Lower leg skin (tissue), 4 donors: Measurements from ENCODE around the gene LHX6. TPM values are rescaled to one million over a fixed set of nuclear protein-coding genes. Genes with fewer than 3 reads are reported as not detected.

Source experiments
- DNase-seq, 2 donors: peaks; one replicate each; pipeline ENCODE4 v3.0.0-alpha.2; 2019; ENCODE audit warnings: low spot score in 2 of 2
- H3K4me3 ChIP-seq: fragments of 200-600 bp; sonication (generic); 2 replicates; pipeline ENCODE4 v1.5.1; 2017; ENCODE audit warnings: mild to moderate bottlenecking, low read depth; ENCODE audit not compliant: poor library complexity, severe bottlenecking
- POLR2A ChIP-seq, 2 donors: fragments of 450-650 bp; IDR thresholded peaks; one replicate each; pipeline ENCODE4 v1.6.1; 2016 to 2017; ENCODE audit warnings: antibody characterized with exemption in 2 of 2, mild to moderate bottlenecking in 1 of 2, moderate library complexity in 1 of 2
- WGBS, 2 donors: methylation state at CpG; one replicate each; pipeline ENCODE4 v1.1.5; 2018; 5-methylcytosine and 5-hydroxymethylcytosine counted together
- intact Hi-C: fragments of 100-400 bp; cut with DNase I; formaldehyde crosslinking; loops from one replicate; pipeline ENCODE4 v1.15.0; 2023; ENCODE audit warnings: low total_unique reads
- total RNA-seq, 4 donors: library from RNA; depleted of rRNA; stranded (reverse); fragments of >200 nt; gene quantifications; one replicate each; pipeline ENCODE4 v1.1.0, GENCODE V29; 2016
- TF ChIP-seq, protein P1 (sequence below), 3 donors: fragments of 450-650 bp; IDR thresholded peaks; one replicate each; pipeline ENCODE4 v1.5.1; 2016; ENCODE audit warnings: antibody characterized with exemption in 3 of 3, mild to moderate bottlenecking in 3 of 3, moderate library complexity in 2 of 3

Gene LHX6
- total RNA-seq, 4 donors from 2014 or later = 2.7 to 6.5 (median 4.4) TPM

DNA sequence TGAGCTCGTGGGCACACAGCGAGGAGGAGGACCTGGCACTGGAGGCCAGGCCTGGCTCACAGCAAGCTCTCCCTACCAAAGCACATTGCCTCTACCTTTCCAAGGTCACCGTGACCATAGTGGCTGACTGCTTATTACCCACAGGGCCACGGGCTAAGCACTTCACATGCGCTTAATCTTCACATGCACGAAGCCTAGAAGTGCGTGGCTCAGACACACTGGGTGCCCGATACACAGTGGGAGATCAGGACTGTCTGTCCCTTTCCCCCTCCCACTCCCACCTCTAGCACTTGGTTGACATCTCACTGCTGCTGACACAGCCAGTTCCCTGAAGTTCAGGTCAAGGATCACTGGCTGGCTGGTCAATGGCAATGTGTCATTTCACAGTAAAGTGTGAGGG is 23.6 kb downstream of the LHX6 start:
- no peak overlapping the region for H3K4me3 ChIP-seq
- 89 to 92% methylated on average over 7 to 8 of the region's 8 CpGs for WGBS, 2 donors
- TF ChIP-seq, protein P1, sequence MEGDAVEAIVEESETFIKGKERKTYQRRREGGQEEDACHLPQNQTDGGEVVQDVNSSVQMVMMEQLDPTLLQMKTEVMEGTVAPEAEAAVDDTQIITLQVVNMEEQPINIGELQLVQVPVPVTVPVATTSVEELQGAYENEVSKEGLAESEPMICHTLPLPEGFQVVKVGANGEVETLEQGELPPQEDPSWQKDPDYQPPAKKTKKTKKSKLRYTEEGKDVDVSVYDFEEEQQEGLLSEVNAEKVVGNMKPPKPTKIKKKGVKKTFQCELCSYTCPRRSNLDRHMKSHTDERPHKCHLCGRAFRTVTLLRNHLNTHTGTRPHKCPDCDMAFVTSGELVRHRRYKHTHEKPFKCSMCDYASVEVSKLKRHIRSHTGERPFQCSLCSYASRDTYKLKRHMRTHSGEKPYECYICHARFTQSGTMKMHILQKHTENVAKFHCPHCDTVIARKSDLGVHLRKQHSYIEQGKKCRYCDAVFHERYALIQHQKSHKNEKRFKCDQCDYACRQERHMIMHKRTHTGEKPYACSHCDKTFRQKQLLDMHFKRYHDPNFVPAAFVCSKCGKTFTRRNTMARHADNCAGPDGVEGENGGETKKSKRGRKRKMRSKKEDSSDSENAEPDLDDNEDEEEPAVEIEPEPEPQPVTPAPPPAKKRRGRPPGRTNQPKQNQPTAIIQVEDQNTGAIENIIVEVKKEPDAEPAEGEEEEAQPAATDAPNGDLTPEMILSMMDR (IDR thresholded peaks at IDR 0.05) = no peak
- TF ChIP-seq POLR2A (IDR thresholded peaks at IDR 0.05) = no peak
- intact Hi-C loops = no loop called here
- DNase-seq = no peak

DNA sequence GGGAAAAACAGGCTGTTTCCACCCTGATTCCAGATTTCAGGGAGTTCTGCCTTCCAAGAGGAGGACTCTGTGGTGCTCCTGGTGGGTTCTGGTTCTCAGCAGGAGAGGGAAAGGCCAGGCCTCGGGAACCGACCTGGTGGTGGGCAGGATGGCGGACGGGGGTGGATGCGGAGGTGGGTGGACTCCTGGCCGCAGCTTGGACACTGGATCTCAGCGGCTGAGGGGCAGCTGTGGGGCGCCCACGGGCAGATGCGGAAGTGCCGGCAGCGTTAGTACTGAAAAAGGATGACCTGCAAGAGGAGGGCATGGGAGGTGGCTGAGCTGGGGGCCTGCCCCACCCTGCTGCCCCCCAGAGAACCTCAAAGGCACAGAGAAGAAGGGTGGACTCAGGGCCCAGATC is 24.3 kb downstream of the LHX6 start:
- no peak overlapping the region for H3K4me3 ChIP-seq
- WGBS, 2 donors = 83 to 87% methylated on average over 12 of the region's 12 CpGs
- no peak for DNase-seq
- intact Hi-C loops = no loop called here
- TF ChIP-seq, protein P1 (IDR thresholded peaks at IDR 0.05) = no peak
- no peak for TF ChIP-seq POLR2A (IDR thresholded peaks at IDR 0.05)

DNA sequence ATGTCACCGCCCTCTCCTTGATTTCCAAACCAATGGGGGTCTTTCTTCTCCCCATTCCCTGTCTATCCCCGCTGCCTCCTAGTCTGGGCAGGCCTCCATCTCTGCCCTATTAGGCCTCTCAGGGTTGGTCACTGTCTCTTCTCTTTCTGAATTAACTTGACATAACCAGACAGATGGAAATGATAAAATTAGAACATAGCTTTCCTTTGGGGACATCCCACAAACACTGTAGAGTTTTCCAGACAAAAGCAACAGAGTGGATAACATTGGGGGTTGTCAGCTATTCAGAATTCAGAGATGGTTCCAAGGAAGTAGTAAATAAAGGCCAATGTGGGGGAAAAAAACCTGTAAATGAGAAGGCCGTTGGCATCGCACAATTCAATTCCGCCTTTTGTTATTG is 24.7 kb downstream of the LHX6 start:
- TF ChIP-seq, protein P1 (IDR thresholded peaks at IDR 0.05) = no peak
- TF ChIP-seq POLR2A (IDR thresholded peaks at IDR 0.05) = no peak
- intact Hi-C loops = no loop called here
- no peak for DNase-seq
- WGBS, 2 donors = 74 to 81% methylated on average over 5 of the region's 5 CpGs
- no peak overlapping the region for H3K4me3 ChIP-seq

DNA sequence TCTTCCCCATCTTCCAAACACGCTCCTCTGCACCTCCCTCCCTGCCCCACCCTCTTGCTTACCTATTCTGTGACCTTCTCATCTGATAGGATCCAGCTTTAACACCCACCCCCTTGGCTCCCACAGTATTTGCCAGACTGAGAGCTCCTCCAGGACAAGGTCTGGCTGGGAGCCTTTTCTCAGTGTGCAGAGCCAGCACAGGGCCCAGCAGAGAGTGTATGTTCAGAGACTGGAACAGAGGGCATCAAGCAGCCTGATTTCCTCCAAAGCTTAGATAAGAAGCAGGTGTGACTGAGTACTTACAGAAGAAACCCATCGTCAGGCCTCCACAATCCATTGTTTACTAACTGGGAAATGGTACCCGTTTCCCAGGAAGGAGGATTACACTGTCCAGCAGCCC is 26.6 kb downstream of the LHX6 start:
- no peak overlapping the region for H3K4me3 ChIP-seq
- no peak for DNase-seq
- no peak for TF ChIP-seq POLR2A (IDR thresholded peaks at IDR 0.05)
- TF ChIP-seq, protein P1 (IDR thresholded peaks at IDR 0.05) = no peak
- WGBS, 2 donors = 68 to 80% methylated on average over 3 of the region's 3 CpGs
- intact Hi-C loops = no loop called here

DNA sequence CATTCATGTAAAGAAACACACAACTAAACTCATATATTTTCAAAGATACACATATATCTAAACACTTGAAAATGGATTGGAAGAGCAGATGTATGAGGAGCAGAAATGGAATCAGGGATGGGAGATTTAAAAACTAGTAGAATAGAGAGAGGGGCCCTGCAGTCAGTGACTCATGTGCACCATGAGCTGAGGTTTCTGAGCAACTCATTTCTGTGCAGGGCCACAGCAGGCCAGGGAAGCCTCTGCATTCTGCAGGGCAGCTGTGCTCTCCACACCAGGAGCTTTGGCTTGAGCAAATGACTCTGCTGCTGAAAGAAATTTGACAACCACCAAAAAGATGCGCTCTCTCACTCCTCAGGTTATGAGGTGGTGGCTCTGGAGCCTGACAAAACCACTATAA is 27.1 kb downstream of the LHX6 start:
- no peak for DNase-seq
- 100% methylated on average over 1 of the region's 1 CpG for WGBS, 2 donors
- TF ChIP-seq, protein P1 (IDR thresholded peaks at IDR 0.05) = no peak
- TF ChIP-seq POLR2A (IDR thresholded peaks at IDR 0.05) = no peak
- intact Hi-C loops = no loop called here
- no peak overlapping the region for H3K4me3 ChIP-seq

DNA sequence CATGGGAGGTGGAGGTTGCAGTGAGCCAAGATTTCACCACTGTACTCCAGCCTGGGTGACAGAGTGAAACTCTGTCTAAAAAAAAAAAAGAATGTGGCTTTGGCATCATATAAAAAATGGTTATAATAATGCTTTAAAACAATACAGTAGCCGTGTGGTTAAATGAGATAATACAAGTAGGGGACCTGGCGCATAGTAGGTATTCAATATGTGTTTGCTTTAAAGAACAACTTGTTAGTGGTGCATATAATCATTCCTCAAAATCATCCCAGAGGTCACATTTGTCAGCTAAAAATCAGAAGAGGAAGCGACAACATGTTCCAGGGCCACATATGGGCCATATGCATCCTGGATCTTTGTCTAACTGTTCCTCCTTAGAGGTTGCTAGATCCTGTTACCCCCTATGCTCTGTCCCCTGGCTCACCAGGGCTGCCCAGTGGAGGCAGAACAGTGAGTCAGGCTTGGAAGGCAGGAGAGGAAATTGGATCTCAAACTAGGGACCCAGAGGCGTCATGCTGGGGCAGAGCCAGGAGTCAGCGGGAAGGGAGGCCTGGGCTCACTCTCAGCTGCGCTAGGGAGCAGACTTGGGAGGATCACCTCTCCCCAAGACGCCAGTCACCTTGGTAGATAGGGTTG is 27.7 kb downstream of the LHX6 start:
- TF ChIP-seq, protein P1 (IDR thresholded peaks at IDR 0.05) = no peak
- TF ChIP-seq POLR2A (IDR thresholded peaks at IDR 0.05) = no peak
- WGBS, 2 donors = 65 to 76% methylated on average over 6 to 7 of the region's 7 CpGs
- DNase-seq = no peak
- intact Hi-C loops = no loop called here
- H3K4me3 ChIP-seq = no peak overlapping the region
